ENCODE measurements around the gene CDC5L.

CDC5L gene

DNA sequence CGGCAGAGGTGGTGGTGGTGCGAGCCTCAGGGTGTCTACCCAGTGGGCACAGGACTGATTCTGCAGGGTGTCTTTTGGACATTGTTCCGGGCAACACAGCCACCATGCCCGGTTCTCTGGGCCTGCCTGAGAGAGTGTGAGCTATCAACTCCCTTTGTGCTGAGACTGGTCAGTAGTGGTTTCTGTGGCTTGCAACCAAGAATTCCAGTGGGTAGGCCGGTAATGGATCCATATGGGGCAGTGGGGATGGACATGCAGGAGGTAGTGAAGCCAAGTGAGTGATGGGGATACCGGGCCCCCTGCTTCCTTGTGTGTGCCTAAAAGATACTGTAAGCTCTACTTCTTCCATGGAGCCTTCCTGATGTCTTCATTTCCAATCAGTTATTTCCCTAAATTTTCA lies 71.0 kb downstream of the CDC5L start:
- FAIRE-seq (no peak), DNase-seq (ENCODE audit: insufficient read length, low spot score) (no peak)
- no peak for TF ChIP-seq POLR2A (IDR thresholded peaks at IDR 0.05; ENCODE audit: low read depth, low read length)

DNA sequence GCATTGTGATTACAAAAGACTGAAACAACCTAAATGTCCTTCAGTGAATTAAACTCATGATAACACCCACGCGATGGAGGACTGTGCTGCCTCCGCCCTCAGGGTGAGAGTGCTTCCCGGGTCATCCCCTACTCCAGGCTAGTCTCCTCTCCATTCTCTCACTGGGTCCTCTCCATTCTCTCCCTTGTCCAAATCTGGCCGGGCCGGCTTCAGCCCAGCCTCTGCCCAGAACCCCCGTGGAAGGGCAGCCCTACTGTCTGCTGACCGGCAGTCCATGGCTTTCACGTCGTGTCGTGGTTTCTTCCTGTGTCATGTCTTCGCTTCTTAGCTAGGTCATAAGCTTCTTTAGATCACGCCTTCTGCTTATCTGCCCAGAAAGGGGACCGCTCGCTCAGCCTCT lies 74.8 kb downstream of the CDC5L start:
- FAIRE-seq (no peak), DNase-seq (ENCODE audit: insufficient read length, low spot score) (no peak)
- no peak for TF ChIP-seq POLR2A (IDR thresholded peaks at IDR 0.05; ENCODE audit: low read depth, low read length)

- no peak for DNase-seq (ENCODE audit: insufficient read length, low spot score)
- TF ChIP-seq POLR2A (IDR thresholded peaks at IDR 0.05; ENCODE audit: low read depth, low read length): no peak
- FAIRE-seq: no peak
Observed at GRCh38 chr6:44462797-44463727, 75.6 kb downstream of the CDC5L start.

DNA sequence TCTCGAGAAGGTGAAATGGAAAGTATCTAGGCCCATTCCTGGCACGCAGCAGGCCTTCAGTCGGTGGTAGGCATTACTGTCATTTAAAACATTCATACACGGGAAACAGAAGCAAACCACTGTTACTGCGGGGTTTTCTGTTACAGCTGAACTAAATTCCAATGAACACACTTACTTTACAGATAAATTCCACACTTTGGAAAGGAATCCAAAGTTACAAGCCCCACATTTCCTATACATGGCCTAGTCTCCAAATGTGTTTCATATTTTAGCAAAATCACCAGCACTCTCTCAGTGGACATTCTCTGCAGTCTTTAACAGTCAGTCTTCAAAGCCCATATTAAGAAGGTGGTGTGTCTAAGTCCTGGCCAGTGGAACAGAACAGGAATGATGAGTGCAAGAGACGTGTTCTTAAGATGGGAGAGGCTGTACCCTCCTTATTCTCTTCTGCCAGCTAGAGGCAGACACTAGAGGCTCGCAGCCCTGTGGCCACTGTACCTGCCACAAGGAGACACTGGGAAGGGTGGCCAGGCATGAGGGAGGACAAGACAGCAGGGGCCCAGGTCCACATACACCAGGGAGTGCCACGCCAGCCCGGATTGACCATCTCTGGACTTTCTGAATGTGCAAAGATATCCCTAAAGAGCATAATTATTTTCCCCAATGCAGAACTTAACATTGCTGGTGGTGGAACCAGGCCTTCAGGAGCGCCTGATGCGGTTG lies 76.4 kb downstream of the CDC5L start:
- FAIRE-seq (no peak), DNase-seq (ENCODE audit: insufficient read length, low spot score) (no peak)
- TF ChIP-seq POLR2A (IDR thresholded peaks at IDR 0.05; ENCODE audit: low read depth, low read length): no peak

DNA sequence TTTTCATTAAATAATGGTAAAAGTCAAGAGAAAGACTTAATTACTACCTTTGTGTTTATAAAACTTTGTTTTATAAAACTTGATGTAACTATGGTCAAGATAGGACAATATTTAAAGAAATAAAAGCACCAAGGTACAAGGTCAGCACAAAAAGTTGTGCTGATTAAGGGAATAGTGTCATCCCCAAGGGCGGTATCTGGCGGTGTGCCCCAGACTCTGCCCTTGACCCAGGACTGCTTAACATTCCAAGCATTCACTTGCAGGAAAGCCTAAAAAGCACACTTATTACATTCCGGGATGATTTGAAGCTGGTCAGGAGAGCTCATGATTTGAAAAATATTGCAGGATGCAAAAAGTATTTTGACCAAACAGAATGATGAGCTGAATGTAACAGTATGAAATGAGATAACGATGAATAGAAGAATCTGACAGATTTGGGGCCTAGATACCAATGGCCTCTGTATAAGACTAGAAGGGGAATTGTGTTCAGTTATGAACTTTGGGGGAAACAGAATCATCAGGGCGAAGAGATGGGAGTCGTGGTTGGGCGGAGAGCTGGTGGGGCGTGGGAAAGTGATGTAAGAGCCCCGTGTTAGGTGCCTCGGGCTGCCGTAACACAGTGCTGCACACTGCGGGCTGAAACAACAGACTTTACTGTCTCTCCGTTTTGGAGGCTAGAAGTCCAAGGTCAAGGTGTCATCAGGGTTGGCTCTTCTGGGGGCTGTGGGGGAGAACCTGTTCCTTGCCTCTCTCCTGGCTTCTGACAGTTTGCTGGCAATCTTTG lies 77.2 kb downstream of the CDC5L start:
- no peak for TF ChIP-seq POLR2A (IDR thresholded peaks at IDR 0.05; ENCODE audit: low read depth, low read length)
- peak; percentile 45 for DNase-seq (ENCODE audit: insufficient read length, low spot score)
- FAIRE-seq: no peak

- no peak for TF ChIP-seq POLR2A (IDR thresholded peaks at IDR 0.05; ENCODE audit: low read depth, low read length)
- no peak for DNase-seq (ENCODE audit: insufficient read length, low spot score)
- no peak for FAIRE-seq
Observed at GRCh38 chr6:44466955-44467354, 79.4 kb downstream of the CDC5L start.

- no peak for TF ChIP-seq POLR2A (IDR thresholded peaks at IDR 0.05; ENCODE audit: low read depth, low read length)
- no peak for DNase-seq (ENCODE audit: insufficient read length, low spot score)
- no peak for FAIRE-seq
Observed at GRCh38 chr6:44468835-44469234, 81.3 kb downstream of the CDC5L start.

DNA sequence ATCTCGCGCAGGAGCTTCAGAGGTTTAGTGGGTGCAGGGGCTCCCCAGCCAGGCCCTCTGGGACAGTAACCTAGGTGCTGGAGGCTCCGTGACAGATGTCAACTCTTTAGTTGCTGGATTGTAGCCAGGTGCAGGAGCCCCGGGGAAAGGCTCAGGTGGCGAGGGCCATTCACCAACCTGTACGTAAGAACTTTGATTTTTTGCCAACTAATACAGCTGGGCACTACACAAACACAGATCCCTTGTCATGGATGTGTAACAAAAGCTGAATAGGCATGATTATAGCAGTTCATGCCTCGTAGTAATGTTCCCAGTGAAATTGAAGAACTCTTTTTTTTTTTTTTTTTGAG lies 82.6 kb downstream of the CDC5L start:
- TF ChIP-seq POLR2A (IDR thresholded peaks at IDR 0.05; ENCODE audit: low read depth, low read length): no peak
- DNase-seq (ENCODE audit: insufficient read length, low spot score): no peak

DNA sequence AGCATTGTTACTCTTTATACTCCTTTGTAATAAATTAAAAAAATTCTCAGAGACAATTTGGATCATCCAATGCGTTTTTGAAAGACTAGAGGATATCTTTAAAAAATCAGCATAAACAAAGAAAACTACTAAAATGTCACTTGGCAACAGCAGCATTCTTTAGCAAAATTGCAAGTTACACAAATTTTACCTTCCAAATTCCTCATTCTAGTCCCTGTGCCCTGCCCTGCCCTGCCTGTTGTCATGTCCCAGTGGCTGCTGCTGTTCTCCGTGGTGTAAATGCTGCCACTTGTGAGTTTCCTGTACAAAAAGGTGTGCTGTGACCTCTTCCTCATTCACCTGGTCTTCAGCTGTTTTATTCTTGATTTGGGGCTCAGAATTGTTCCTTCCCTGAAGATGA lies 83.2 kb downstream of the CDC5L start:
- no peak for FAIRE-seq
- no peak for DNase-seq (ENCODE audit: insufficient read length, low spot score)
- TF ChIP-seq POLR2A (IDR thresholded peaks at IDR 0.05; ENCODE audit: low read depth, low read length): no peak

More for the DNA sequence above, 82.6 kb downstream of the CDC5L start:
- FAIRE-seq: no peak

DNA sequence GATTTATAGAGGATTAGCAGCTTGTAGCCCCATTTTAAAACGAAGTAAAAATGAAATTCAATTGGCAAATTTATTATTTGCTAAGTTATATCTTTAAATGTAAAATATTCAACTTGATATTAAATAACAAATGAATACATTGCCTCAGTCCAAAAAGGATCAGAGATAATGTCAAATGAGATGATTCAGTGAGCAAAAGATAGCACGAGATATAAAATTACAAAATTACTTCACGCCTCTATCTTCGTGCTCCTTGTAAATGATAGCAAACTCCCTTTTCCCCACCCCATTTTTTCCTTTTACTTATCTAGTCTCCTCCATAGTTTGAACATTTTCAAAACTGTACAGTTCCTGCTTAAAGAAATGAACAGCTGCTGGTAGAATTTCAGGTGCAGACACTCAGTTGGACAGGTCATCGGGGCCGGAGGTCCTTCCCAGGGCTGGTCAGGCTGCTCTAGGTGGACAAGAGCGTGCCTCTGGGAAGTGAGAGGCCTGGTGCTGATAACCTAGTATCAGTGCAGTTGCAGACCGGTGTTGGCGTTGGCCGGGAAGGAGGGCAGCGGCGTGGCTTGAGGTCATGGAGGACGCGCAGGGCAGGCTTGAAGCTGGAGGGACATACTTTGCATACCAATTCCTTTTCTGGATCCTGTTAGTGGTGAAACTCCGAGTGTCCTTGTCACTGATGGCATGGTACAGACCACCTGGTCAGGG lies 83.9 kb downstream of the CDC5L start:
- DNase-seq (ENCODE audit: insufficient read length, low spot score): no peak
- TF ChIP-seq POLR2A (IDR thresholded peaks at IDR 0.05; ENCODE audit: low read depth, low read length): no peak
- FAIRE-seq: no peak

- no peak for TF ChIP-seq POLR2A (IDR thresholded peaks at IDR 0.05; ENCODE audit: low read depth, low read length)
- DNase-seq (ENCODE audit: insufficient read length, low spot score) (no peak), FAIRE-seq (no peak)
Observed at GRCh38 chr6:44472250-44472945, 84.9 kb downstream of the CDC5L start.

DNA sequence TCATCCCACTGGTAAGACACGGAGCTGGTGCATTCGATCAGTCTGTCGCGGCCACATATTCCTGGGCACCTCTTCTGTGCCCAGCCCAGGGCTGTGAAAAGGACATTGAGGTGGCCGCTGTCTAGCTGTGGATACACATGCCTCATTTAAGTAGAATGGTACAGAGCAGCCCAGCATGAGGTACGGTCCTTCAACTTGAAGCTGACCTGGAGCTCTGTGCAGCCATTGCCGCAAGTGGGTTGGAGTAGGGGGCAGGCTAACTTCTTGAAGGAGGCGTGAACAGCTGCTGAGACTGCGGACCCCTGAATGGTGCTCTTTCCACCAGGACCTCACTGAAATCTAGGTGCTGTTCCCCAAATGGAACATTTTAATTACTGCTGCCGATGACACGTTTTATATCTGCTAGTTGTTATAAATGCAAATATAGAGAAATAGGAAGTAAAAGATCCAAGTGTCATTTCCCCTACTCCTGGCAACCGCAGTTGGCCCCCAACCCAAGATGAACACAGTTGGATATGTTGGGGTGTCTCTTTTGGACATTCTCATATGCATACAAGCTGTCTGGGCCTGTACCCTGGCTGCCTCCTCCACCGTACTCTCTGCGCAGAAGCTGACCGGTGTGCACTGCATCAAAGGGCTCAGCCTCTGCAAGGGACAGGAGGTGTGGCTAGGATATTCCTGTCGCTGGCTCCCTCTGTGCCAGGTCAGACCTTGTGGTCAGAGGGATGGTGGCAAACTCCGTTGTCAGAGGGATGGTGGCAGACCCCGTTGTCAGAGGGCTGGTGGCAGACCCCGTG lies 86.1 kb downstream of the CDC5L start:
- TF ChIP-seq POLR2A (IDR thresholded peaks at IDR 0.05; ENCODE audit: low read depth, low read length): no peak
- DNase-seq (ENCODE audit: insufficient read length, low spot score) (no peak), FAIRE-seq (no peak)

Measured in H54 (cell line).